ENCODE results near the gene CLNS1A. TPM values are rescaled to one million over a fixed set of nuclear protein-coding genes. Genes with fewer than 3 reads are reported as not detected.

CLNS1A gene
- total RNA-seq, 4 donors from 2014 or later = 9.4 to 96.3 (median 60.6) TPM

- no peaks in the 10 kb centered on the region for H3K27me3 ChIP-seq
- intact Hi-C loops (cut with DNase I; ENCODE audit: low total_unique reads) = no loop called here
- DNase-seq = no peak
- H3K27ac ChIP-seq = no peak overlapping the region
- H3K4me1 ChIP-seq = peaks cover 2 to 23% (median 11%) of the 10 kb centered on the region in 4 donors
- TF ChIP-seq POLR2AphosphoS5 (IDR thresholded peaks at IDR 0.05) (no peak), EP300 (IDR thresholded peaks at IDR 0.05; ENCODE audit: low read depth) (no peak), CTCF (IDR thresholded peaks at IDR 0.05) (no peak), POLR2A (IDR thresholded peaks at IDR 0.05) (no peak)
- in situ Hi-C loops (cut with MboI; ENCODE audit: low pct_ligation_motif_present in 1 of 4, low pct_unique_long_range_greater_than_20kb in 1 of 4, low sequenced_read_pairs in 3 of 4) = no loop called here
- no peak overlapping the region for H3K4me3 ChIP-seq
- H3K9me3 ChIP-seq = no peaks in the 10 kb centered on the region
- no peaks in the 10 kb centered on the region for H3K36me3 ChIP-seq
- 94% methylated on average over 2 of the region's 2 CpGs for WGBS, 2 donors (ENCODE audit: low coverage in 1 of 2)
Observed at GRCh38 chr11:77598195-77598594, 39.4 kb downstream of the CLNS1A start.

- Histone ChIP-seq H3K4me3 (no peak overlapping the region), H3K27me3 (no peaks in the 10 kb centered on the region), H3K27ac (no peak overlapping the region), H3K36me3 (no peaks in the 10 kb centered on the region), H3K9me3 (no peaks in the 10 kb centered on the region), H3K4me1 (peaks cover 0 to 10% (median 2%) of the 10 kb centered on the region in 4 donors)
- in situ Hi-C loops (cut with MboI; ENCODE audit: low pct_ligation_motif_present in 1 of 4, low pct_unique_long_range_greater_than_20kb in 1 of 4, low sequenced_read_pairs in 3 of 4) = no loop called here
- WGBS, 2 donors (ENCODE audit: low coverage in 1 of 2) = 95 to 100% methylated on average over 1 to 2 of the region's 2 CpGs
- TF ChIP-seq POLR2AphosphoS5 (IDR thresholded peaks at IDR 0.05) (no peak), EP300 (IDR thresholded peaks at IDR 0.05; ENCODE audit: low read depth) (no peak), POLR2A (IDR thresholded peaks at IDR 0.05) (no peak), CTCF (IDR thresholded peaks at IDR 0.05) (no peak)
- intact Hi-C loops (cut with DNase I; ENCODE audit: low total_unique reads) = no loop called here
- DNase-seq = no peak
Observed at GRCh38 chr11:77596626-77597025, 41.0 kb downstream of the CLNS1A start.

- TF ChIP-seq POLR2A (IDR thresholded peaks at IDR 0.05) (no peak), POLR2AphosphoS5 (IDR thresholded peaks at IDR 0.05) (no peak), CTCF (IDR thresholded peaks at IDR 0.05) (no peak), EP300 (IDR thresholded peaks at IDR 0.05; ENCODE audit: low read depth) (no peak)
- no peaks in the 10 kb centered on the region for H3K27me3 ChIP-seq
- in situ Hi-C loops (cut with MboI; ENCODE audit: low pct_ligation_motif_present in 1 of 4, low pct_unique_long_range_greater_than_20kb in 1 of 4, low sequenced_read_pairs in 3 of 4) (no loop called here), intact Hi-C loops (cut with DNase I; ENCODE audit: low total_unique reads) (no loop called here)
- DNase-seq = no peak
- H3K4me1 ChIP-seq = peaks cover 6 to 13% (median 9%) of the 10 kb centered on the region in 4 donors
- no peak overlapping the region for H3K4me3 ChIP-seq
- no peaks in the 10 kb centered on the region for H3K36me3 ChIP-seq
- no peaks in the 10 kb centered on the region for H3K9me3 ChIP-seq
- H3K27ac ChIP-seq = no peak overlapping the region
Observed at GRCh38 chr11:77593883-77594282, 43.7 kb downstream of the CLNS1A start.

GRCh38 chr11:77592727-77593126 is 44.9 kb downstream of the CLNS1A start:
- Histone ChIP-seq H3K9me3 (no peaks in the 10 kb centered on the region), H3K4me1 (peaks cover 10 to 20% (median 14%) of the 10 kb centered on the region in 4 donors), H3K36me3 (no peaks in the 10 kb centered on the region), H3K4me3 (no peak overlapping the region), H3K27me3 (no peaks in the 10 kb centered on the region), H3K27ac (no peak overlapping the region)
- intact Hi-C loops (cut with DNase I; ENCODE audit: low total_unique reads) = no loop called here
- no peak for DNase-seq
- in situ Hi-C loops (cut with MboI; ENCODE audit: low pct_ligation_motif_present in 1 of 4, low pct_unique_long_range_greater_than_20kb in 1 of 4, low sequenced_read_pairs in 3 of 4) = no loop called here
- TF ChIP-seq POLR2A (IDR thresholded peaks at IDR 0.05) = no peak
- no peak for TF ChIP-seq EP300 (IDR thresholded peaks at IDR 0.05; ENCODE audit: low read depth)
- no peak for TF ChIP-seq POLR2AphosphoS5 (IDR thresholded peaks at IDR 0.05)
- TF ChIP-seq CTCF (IDR thresholded peaks at IDR 0.05) = no peak
- WGBS, 2 donors (ENCODE audit: low coverage in 1 of 2) = 39 to 52% methylated on average over 2 of the region's 2 CpGs
